Right kidney (tissue), 1 donor: ENCODE measurements around the gene KIAA1958.
"Not testable (repeated sequence)": the region's sequence is repeated elsewhere in the genome, so short reads cannot be mapped to it uniquely, and the experiment has no call there.

ENCODE experiments used
- DNase-seq: peaks from one replicate; pipeline ENCODE4 v3.0.0-alpha.2; 2016

Gene KIAA1958

DNA sequence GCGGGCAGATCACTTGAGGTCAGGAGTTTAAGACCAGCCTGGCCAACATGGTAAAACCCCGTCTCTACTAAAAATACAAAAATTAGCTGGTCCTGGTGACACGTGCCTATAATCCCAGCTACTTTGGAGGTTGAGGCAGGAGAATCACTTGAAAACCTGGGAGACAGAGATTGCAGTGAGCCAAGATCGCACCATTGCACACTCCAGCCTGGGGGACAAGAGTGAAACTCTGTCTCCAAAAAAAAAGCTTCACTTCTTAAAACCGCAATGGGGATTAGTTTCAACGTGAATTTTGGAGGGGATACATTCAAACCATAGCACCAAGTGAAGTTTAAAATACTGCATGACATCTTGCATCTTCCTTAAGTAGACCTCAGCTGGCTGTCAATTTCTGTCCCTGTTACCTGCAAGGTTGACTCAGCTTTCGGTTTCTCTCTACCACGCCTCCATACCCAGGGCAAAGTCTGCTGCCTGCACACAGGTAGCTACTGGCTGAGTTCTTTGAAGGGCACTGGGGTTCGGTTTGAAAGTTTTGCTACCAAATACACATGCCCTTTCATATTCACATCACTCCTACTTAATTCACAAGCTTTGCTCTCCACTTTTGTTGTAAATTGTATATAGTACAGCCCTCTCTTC, 69.3 kb downstream of the KIAA1958 start:
- DNase-seq: no peak

- DNase-seq: no peak
Measured at GRCh38 chr9:112556497-112557442, 70.1 kb downstream of the KIAA1958 start.

GRCh38 chr9:112558476-112558875, 71.8 kb downstream of the KIAA1958 start:
- DNase-seq: no peak

- no peak for DNase-seq
Measured at GRCh38 chr9:112558978-112559377, 72.4 kb downstream of the KIAA1958 start.

DNA sequence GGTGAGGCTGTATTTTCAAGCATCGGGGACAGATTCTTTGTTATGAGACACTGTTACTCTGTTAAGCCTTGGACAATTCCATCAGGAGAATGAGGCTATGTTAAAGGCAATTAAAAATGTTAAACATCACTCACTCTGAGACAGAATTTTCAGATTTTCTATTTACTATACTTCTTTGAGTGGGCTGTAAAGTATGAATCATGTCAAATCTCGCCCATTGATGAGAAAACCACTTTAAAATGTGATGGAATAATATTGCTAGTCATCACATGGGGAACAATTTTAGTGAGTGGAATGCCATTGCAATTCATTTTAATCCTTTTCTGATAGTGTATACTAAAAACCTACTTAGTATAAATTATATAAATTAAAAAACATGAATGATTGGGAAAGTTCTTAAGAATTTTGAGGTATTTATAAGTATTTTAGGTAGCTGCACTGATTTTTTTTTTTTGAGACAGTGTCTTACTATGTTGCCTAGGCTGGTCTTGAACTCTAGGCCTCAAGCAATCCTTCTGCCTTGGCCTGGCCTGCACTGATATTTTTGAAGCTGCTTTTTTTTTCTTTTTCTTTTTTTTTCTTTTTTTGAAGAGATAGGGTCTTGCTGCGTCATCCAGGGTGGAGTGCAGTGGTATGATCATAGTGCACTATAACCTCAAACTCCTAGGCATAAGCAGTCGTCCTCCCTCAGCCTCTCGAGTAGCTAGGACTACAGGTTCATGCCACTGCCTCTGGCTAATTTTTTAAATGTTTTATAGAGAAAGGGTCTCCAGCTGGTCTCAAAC, 73.2 kb downstream of the KIAA1958 start:
- no peak for DNase-seq

DNA sequence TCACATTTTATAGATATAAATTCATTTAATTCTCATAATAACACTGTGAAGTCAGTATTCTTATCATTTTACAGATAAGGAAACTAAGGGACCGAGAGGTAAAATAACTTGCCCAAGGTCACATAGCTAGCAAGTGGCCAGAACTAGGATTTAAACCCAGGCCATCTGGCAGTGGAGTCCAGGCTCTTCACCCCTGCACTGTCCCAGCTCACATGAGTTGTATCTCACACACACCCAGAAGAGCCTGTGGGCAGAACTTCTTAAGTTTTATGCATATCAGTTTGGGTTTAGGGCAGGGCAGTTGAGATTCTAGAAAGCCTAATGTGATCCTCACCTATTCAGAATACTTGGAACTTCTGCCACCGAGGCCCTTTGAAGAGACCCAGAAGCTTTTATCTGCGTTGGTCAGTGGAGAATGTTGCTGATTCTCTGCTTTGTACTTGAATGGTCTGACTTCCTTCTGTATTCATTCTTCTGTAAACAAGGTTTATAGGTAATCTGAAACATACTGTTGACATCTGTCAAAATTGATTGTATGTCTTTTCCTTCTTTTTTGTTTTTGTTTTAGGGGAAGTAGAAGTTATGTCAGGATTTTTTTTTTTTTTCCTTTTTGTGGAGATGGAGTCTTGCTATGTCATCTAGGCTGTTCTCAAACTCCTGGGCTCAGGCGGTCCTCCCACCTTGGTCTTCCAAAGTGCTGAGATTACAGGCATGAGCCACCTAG, 75.8 kb downstream of the KIAA1958 start:
- no peak for DNase-seq

- DNase-seq: no peak
Measured at GRCh38 chr9:112569186-112569585, 82.6 kb downstream of the KIAA1958 start.

DNA sequence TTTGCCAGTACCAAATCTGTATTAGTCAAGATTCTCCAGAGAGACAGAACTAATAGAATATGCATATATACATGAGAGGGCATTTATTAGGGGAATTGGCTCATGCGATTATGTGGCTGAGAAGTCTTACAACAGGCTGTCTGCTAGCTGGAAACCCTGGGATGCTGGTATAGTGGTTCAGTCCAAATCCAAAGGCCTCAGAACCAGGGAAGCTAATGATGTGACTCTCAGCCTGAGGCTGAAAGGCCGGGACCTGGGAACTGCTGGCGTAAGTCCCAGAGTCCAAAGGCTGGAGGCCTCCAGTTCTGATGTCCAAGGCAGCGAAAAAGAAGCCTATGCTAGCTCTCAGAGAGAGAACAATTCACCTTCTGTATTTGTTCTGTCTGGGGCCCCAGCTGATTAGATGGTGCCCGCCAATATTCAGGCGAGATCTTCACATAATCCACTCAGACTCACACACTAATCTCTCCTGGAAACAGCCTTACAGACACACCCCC, 84.1 kb downstream of the KIAA1958 start:
- DNase-seq: no peak

- DNase-seq: no peak
Measured at GRCh38 chr9:112571624-112572355, 85.2 kb downstream of the KIAA1958 start.

DNA sequence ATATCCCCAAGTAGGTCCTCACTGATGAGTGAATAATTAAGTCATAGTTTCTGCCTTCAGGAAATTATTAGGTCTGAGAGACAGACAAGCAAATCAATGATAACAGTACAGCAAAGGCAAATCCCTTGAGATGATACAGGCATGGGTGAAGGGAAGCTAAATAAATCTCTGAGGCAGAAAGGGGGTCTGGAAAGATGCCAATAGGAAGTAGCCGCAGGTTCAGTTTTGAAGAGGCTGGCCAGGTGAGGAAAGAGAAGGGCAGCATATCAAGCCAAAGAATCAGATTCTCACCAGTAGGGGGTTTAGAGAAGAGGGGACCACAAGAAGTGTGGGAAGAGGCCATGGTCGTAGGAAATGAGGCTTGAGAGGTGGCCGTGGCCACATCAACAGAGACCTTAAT, 85.8 kb downstream of the KIAA1958 start:
- no peak for DNase-seq

GRCh38 chr9:112574008-112574407, 87.4 kb downstream of the KIAA1958 start:
- no peak for DNase-seq

- no peak for DNase-seq
Measured at GRCh38 chr9:112575107-112575506, 88.5 kb downstream of the KIAA1958 start.

DNA sequence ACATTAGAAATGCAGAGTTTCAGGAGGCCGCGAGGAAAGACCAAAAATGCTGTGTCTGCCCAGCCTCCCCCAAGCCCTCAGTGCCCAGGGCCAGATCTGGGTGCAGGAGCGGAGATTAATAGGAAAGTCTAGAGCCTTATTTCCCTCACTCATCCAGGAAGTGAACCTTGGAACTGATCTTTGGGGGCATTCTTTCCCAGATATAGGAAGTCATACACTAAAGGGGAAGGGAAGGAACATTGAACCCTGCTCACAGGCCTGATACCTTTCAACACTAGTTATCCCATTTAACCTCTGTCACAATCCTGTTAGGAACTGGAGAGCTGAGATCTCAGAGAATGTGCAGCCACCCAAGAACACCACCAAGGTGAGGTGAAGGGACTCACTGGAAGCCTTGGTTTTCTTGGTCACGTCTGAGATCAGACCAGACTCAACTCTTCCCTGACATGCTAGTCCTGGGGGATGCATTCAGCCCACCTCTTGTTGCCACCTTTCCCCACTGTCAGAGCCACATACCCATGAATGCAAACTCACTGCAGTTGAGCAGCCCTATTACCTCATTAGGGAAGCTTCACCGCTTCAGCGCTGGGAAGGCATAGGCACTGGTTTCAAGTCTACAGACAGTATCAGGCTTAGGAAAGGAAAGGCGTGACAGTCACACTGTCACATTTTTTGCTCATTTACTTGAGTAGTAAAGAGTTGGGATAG, 95.0 kb downstream of the KIAA1958 start:
- no peak for DNase-seq

GRCh38 chr9:112582371-112583262, 96.0 kb downstream of the KIAA1958 start:
- no peak for DNase-seq

DNA sequence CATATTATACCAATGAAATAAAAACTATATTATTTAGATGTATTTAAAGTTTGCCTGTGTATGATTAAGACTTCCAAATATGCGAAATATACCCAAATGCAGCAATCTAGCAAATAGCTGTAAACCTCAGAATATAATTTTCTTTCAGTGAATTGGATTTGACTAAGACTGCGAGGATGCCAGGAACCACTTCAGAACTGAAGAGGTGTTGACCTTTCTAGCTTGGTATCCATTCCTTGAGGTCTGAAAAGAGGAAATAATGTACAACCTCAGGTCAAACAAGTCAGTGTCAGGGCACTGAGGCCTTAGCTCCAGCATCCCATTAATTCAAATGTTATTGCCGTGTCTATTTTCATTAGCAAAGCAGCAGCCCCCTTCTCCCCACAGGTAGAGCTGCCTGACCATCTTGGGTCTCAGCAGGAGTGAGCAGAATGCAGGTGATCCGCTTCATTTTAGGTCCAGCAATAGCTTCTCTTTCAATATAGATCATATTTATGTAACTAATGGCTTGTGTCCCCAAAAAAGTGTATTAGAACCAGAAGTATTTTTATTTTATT, 100.0 kb downstream of the KIAA1958 start:
- no peak for DNase-seq

DNA sequence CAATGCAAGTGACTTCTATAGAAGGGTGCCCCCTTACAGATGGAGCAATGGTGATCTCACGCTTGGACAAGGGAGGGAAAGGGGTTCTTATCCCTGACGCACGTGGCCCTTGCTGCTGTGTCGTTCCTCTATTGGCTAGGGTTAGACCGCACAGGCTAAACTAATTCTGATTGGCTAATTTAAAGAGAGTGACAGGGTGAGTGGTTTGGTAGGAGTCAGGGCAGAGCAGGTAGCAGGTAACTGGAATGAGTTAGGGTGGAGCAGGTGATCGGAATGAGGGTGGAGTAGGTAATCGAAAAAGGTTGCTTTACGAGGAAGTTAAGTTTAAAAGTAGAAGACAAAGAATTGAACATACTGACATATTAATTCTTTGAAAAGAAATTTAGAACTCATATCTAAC, 105.2 kb downstream of the KIAA1958 start:
- not testable (repeated sequence) for DNase-seq

- no peak for DNase-seq
Measured at GRCh38 chr9:112599732-112600131, 113.1 kb downstream of the KIAA1958 start.

GRCh38 chr9:112601636-112602035, 115.0 kb downstream of the KIAA1958 start:
- no peak for DNase-seq

GRCh38 chr9:112604790-112605189, 118.2 kb downstream of the KIAA1958 start:
- DNase-seq: no peak
